Measurements from ENCODE around the gene HTT. TPM values are rescaled to one million over a fixed set of nuclear protein-coding genes. Genes with fewer than 3 reads are reported as not detected.

The HTT gene
- total and polyA plus RNA-seq, 9 of the 15 experiments (the other 6 are each of a cell fraction or from before 2014, with no cell fraction given) = 0.66 to 31.6 (median 14.7) TPM

- Histone ChIP-seq H3K4me3 (no peak overlapping the region), H3K4me1 (replicated peaks in 1 of 2; ENCODE audit: control insufficient read depth in 2 of 2, insufficient read depth in 2 of 2, low read length in 2 of 2) (peaks cover 0 to 8% of the 10 kb centered on the region in 2 experiments), H3K36me3 (ENCODE audit: control insufficient read depth, insufficient read depth, low read length) (no peaks in the 10 kb centered on the region), H2AFZ (ENCODE audit: low read depth, low read length) (no peak overlapping the region), H3K9me3 (replicated peaks; ENCODE audit: control insufficient read depth, insufficient read depth, low read depth, low read length) (peaks cover 2% of the 10 kb centered on the region; the same call in 1 of the 2 replicates), H3K27me3 (ENCODE audit: control insufficient read depth in 2 of 2, insufficient read depth in 2 of 2, low read length in 2 of 2) (peaks cover 15 to 18% of the 10 kb centered on the region in 2 experiments), H4K20me1 (replicated peaks; ENCODE audit: control insufficient read depth, insufficient read depth, low read length) (no peaks in the 10 kb centered on the region), H3K9ac (ENCODE audit: insufficient read depth in 1 of 2, low read depth in 2 of 2, low read length in 2 of 2) (no peak overlapping the region), H3K79me2 (ENCODE audit: control insufficient read depth, insufficient read depth, low read length) (no peaks in the 10 kb centered on the region), H3K9me1 (ENCODE audit: control insufficient read depth, insufficient read depth, low read length) (no peaks in the 10 kb centered on the region), H3K4me2 (ENCODE audit: insufficient read depth, low read length) (no peak overlapping the region), H3K27ac (ENCODE audit: extremely low read depth, low read depth, low read length) (no peak overlapping the region)
- DNase-seq (ENCODE audit: extremely low read depth in 1 of 4, low spot score in 3 of 4) = no peak
- no TSS peak for BruUV-seq (replicated peaks)
- ChIA-PET POLR2A (interaction anchor here (0.6 kb wide), 2 partner anchors 337 to 1002 kb away, joined by 3 to 5 read pairs; no protein-coding TSS in a partner anchor), CTCF (ENCODE audit: low intra/inter-chr PET ratio) (interaction anchor here (0.7 kb wide), 1 partner anchor 90 kb away, joined by 4 read pairs; no protein-coding TSS in a partner anchor)
- no peak for ATAC-seq
- in situ Hi-C loops (cut with MboI) = no loop called here
- 40% methylated on average over 4 of the region's 4 CpGs for WGBS (ENCODE audit: insufficient coverage, low coverage, missing lambda C conversion rate)
- intact Hi-C loops (cut with micrococcal nuclease) = loop anchor here (1.0 to 10.0 kb wide), 3 partner anchors 60 to 396 kb away; partner anchors contain the start of gene HGFAC
- no peak for FAIRE-seq
- peak; percentile 58; the same call in 1 of the 2 replicates for TF ChIP-seq PTTG1 (tag; IDR thresholded peaks at IDR 0.05; ENCODE audit: low read depth)
- no peak for TF ChIP-seq SOX6 (IDR thresholded peaks at IDR 0.05)
Measured at GRCh38 chr4:3046623-3047022, 27.9 kb upstream of the HTT start.

- intact Hi-C loops (cut with micrococcal nuclease) (loop anchor here (1.0 to 10.0 kb wide), 3 partner anchors 59 to 395 kb away; partner anchors contain the start of gene HGFAC), in situ Hi-C loops (cut with MboI) (no loop called here)
- 21% methylated on average over 20 of the region's 20 CpGs for WGBS (ENCODE audit: insufficient coverage, low coverage, missing lambda C conversion rate)
- H3K9me3 ChIP-seq (replicated peaks; ENCODE audit: control insufficient read depth, insufficient read depth, low read depth, low read length) = peaks cover 4% of the 10 kb centered on the region; the same call in 1 of the 2 replicates
- peaks cover 7 to 12% of the 10 kb centered on the region in 2 experiments; a peak in 4 of 5 replicates for H3K27me3 ChIP-seq (ENCODE audit: control insufficient read depth in 2 of 2, insufficient read depth in 2 of 2, low read length in 2 of 2)
- H3K4me3 ChIP-seq = no peak overlapping the region
- H2AFZ ChIP-seq (ENCODE audit: low read depth, low read length) = 0 out of 2 replicates have a peak overlapping the region, but pooled peaks have one; percentile 7
- H3K79me2 ChIP-seq (ENCODE audit: control insufficient read depth, insufficient read depth, low read length) = no peaks in the 10 kb centered on the region
- CTCF ChIA-PET (ENCODE audit: low intra/inter-chr PET ratio) = interaction anchor here (0.7 kb wide), 2 partner anchors 88 to 89 kb away, joined by 3 to 4 read pairs; no protein-coding TSS in a partner anchor
- H3K9ac ChIP-seq (ENCODE audit: insufficient read depth in 1 of 2, low read depth in 2 of 2, low read length in 2 of 2) = no peak overlapping the region
- FAIRE-seq = peak; percentile 91
- peaks cover 0 to 3% of the 10 kb centered on the region in 2 experiments; a peak in 4 of 5 replicates for H3K4me1 ChIP-seq (replicated peaks in 1 of 2; ENCODE audit: control insufficient read depth in 2 of 2, insufficient read depth in 2 of 2, low read length in 2 of 2)
- POLR2A ChIA-PET = interaction anchor here (0.6 kb wide), 1 partner anchor 1003 kb away, joined by 5 read pairs; no protein-coding TSS in a partner anchor
- no TSS peak for BruUV-seq (replicated peaks)
- peak overlapping the region; percentile 63 for H3K4me2 ChIP-seq (ENCODE audit: insufficient read depth, low read length)
- H3K36me3 ChIP-seq (ENCODE audit: control insufficient read depth, insufficient read depth, low read length) = no peaks in the 10 kb centered on the region
- H3K9me1 ChIP-seq (ENCODE audit: control insufficient read depth, insufficient read depth, low read length) = no peaks in the 10 kb centered on the region
- ATAC-seq = peak; percentile 92
- DNase-seq (ENCODE audit: extremely low read depth in 1 of 4, low spot score in 3 of 4) = peak; percentile 44 to 80 (median 52)
- no peaks in the 10 kb centered on the region for H4K20me1 ChIP-seq (replicated peaks; ENCODE audit: control insufficient read depth, insufficient read depth, low read length)
- H3K27ac ChIP-seq (ENCODE audit: extremely low read depth, low read depth, low read length) = no peak overlapping the region
- TF ChIP-seq ZNF121 (CRISPR knock-in tag; conservative IDR thresholded peaks at IDR 0.05) (no peak), CREB3 (tag; conservative IDR thresholded peaks at IDR 0.05; ENCODE audit: low read depth) (no peak), TRIM24 (IDR thresholded peaks at IDR 0.05) (no peak), CBX1 (IDR thresholded peaks at IDR 0.05; ENCODE audit: low read depth) (no peak), ILK (tag; IDR thresholded peaks at IDR 0.05; ENCODE audit: borderline replicate concordance, low read depth) (no peak), ZNF696 (CRISPR knock-in tag; conservative IDR thresholded peaks at IDR 0.05) (no peak), RBM17 (IDR thresholded peaks at IDR 0.05; ENCODE audit: borderline replicate concordance, low read depth, low read length) (no peak), RBM34 (IDR thresholded peaks at IDR 0.05; ENCODE audit: borderline replicate concordance, insufficient read depth, low read length) (no peak), USF1 (CRISPR knock-in tag; IDR thresholded peaks at IDR 0.05) (peak; percentile 92), DNMT1 (IDR thresholded peaks at IDR 0.05) (no peak), GABPB2 (CRISPR knock-in tag; conservative IDR thresholded peaks at IDR 0.05) (no peak)
Measured at GRCh38 chr4:3047464-3048286, 26.8 kb upstream of the HTT start.
